Measurements from ENCODE around the gene TNFSF13.
"Not testable (repeated sequence)": the region's sequence is repeated elsewhere in the genome, so short reads cannot be mapped to it uniquely, and the experiment has no call there.

Gene TNFSF13

DNA sequence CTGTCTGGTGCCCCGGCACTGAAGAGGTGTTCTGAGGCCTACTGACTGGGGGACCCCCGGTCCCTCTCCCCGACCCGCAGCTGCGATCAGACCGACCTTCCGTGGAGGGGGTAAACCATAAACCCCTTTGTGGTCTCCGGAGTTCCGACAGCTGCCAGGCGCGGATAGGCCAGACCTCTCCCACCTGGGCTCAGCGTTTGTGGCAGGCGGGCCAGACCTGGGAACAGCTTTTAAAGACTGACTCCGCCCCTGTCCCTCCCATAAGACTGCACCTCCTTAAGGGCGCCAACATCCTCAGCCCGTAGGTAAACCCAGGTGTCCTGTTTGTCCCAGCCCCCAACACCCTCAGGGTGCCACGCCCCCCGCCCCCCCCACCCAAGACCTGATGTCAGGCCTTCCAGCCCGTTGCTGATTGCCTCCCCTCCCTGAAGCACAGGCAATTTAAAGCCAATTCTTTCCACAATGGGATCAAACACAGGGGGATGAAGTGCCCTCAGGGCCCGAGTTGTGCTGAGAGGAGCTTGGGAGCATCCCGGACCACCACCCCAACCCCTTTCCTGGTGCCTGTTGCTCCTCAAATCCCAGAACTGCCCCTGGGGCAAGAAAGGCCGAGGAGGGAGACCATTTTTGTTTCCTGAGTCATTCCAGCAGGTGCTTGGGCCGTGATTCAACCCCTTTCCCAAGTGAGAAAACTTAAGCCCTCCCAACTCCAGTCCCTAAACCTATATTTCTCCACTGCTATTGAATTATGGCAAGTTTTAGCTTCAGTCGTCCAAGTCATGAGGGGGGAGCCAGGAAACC lies 31.5 kb downstream of the TNFSF13 start, which contains the start of gene SOX15:
Gene SOX15 (minus strand): TSS at position 204 of the 801 bp plus-strand sequence. CDS start 418 bp downstream, outside the sequence.
- DNase-seq (ENCODE audit: low read depth, low spot score): peak; percentile 53

- peak; percentile 86 for DNase-seq (ENCODE audit: low read depth, low spot score)
These were observed 32.2 kb downstream of the TNFSF13 start for GRCh38 chr17:7590743-7591142.

DNA sequence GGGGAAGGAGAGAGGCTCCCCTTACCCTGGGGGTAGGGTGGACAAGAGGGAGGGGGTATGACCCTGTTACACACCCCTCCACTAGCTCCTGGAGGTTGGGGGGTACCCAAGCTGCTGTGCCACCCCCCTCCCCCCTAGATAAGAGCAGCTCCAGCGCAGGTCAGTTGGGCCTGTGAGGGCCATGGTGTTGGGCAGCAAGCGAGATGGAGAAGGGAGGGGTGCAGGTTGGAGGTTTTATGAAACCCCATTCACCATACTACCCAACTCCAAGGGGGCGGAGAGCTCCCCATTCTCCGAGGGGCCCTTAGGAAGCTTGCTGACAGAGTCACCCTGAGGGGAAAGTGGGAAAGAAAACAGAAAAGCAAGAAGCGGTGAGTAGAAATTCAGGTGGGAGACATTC lies 33.0 kb downstream of the TNFSF13 start:
- DNase-seq (ENCODE audit: low read depth, low spot score): no peak

GRCh38 chr17:7592422-7593021 lies 34.0 kb downstream of the TNFSF13 start:
- no peak for DNase-seq (ENCODE audit: low read depth, low spot score)

DNA sequence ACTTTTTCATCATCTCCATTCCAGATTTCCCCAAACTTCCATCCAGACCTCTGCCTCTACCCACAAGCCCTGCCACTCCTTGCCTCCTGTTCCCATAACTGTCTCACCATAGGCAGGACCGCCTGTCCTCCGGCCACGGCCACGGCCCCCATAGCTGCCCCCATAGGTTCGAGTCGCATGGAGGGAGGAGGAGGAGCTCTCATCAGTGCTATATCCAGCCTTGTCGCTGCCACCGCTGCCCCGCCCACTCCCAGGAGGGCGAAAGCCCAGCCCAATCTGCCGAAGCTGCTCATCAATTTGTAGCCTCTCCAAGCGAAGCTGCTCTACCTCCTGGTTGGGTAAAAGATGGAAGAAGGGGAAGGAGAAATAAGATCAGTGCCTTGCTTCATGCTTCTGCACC lies 34.7 kb downstream of the TNFSF13 start:
- DNase-seq (ENCODE audit: low read depth, low spot score): no peak

DNA sequence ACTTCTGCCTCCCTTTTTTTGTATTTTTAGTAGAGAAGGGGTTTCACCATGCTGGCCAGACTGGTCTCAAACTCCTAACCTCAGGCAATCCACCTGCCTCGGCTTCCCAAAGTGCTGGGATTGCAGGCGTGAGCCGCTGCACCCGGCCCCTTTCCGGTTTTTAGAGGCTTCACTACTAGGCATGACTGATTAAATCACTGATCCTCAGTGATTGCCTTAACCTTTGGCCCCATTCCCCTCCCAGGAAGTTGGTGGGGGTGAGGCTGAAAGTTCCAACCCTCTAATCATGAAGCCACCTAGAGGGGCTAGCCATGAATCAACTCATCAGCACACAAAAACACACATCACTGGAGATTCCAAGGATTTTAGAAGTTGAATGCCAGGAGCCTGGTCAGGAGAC lies 39.0 kb downstream of the TNFSF13 start:
- DNase-seq (ENCODE audit: low read depth, low spot score): not testable (repeated sequence)

DNA sequence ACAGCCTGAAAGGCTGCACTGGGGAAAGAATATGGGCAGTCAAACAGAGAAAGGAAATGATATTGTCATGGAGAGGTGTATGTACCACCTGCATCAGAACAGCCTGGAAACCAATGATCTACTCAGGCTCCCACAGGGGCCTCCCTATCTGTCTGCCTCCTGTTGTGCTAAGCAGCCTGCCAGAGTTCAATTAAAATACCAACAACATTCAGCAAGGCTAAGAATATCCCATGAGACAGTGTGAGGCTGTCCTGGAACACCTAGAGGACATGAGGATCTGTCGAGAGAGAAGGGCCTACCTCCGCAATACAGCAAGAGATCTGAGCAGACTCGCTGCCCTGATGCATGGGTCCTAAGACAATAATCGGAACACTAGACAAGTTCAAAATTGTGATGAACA lies 47.7 kb downstream of the TNFSF13 start:
- no peak for DNase-seq (ENCODE audit: low read depth, low spot score)

- DNase-seq (ENCODE audit: low read depth, low spot score): no peak
These were observed 52.1 kb downstream of the TNFSF13 start for GRCh38 chr17:7610641-7611040.
